K562 (cell line): ENCODE data around the gene LGALS14. TPM values are rescaled to one million over a fixed set of nuclear protein-coding genes. Genes with fewer than 3 reads are reported as not detected.

Source experiments
- ATAC-seq: fragments of 200-7000 bp; cut with Tn5 transposase; 3 replicates; pipeline ENCODE4 v1.9.1; 2020; ENCODE audit warnings: moderate library complexity
- BruUV-seq: library from RNA; stranded (reverse); fragments of 400-500 nt; replicated peaks from 2 replicates; lab custom pipeline; 2021; lab: Mats Ljungman, UMichigan
- CTCF ChIA-PET: fragments of 300-600 bp; formaldehyde crosslinking; extraction: SDS; loops from one replicate; lab custom pipeline; 2021; ENCODE audit warnings: low intra/inter-chr PET ratio; lab: Yijun Ruan, JAX
- POLR2A ChIA-PET: fragments of 300-600, 350-650 bp; sonication (Branson Sonifier 250); formaldehyde crosslinking; extraction: SDS; loops from one replicate; lab custom pipeline; 2021; ENCODE audit warnings: antibody characterized with exemption, inconsistent platforms; lab: Yijun Ruan, JAX
- DNase-seq, 4 experiments: peaks; one replicate each; pipeline versions ENCODE4 v3.0.0 to v3.0.0-alpha.2; 2011 to 2018; ENCODE audit warnings: low spot score in 3 of 4, mixed read lengths in 3 of 4; ENCODE audit errors: extremely low read depth in 1 of 4
- FAIRE-seq: peaks from 2 replicates; lab custom pipeline; 2011; peaks lifted over from hg19 to GRCh38; lab: Jason Lieb, UNC
- H2AFZ ChIP-seq: 2 replicates; pipeline ENCODE4 v1.6.0; 2011; ENCODE audit warnings: low read depth, low read length, control low read depth, inconsistent platforms
- H3K27ac ChIP-seq: fragments of 200-600 bp; 3 replicates; pipeline ENCODE4 v1.8.0; 2011; ENCODE audit warnings: low read depth, mild to moderate bottlenecking, control low read depth, inconsistent platforms, low read length, moderate library complexity, mixed read lengths; ENCODE audit errors: extremely low read depth
- H3K27me3 ChIP-seq, 2 experiments: fragments of 300-600 bp in 1 of 2; 2 replicates in 1 of 2; 3 replicates in 1 of 2; pipeline versions ENCODE4 v1.6.0 to v1.8.0; 2011; ENCODE audit warnings: inconsistent platforms in 2 of 2, low read length in 2 of 2, mild to moderate bottlenecking in 1 of 2, mixed read lengths in 1 of 2, moderate library complexity in 1 of 2; ENCODE audit not compliant: control insufficient read depth in 2 of 2, insufficient read depth in 2 of 2
- H3K36me3 ChIP-seq: fragments of 300-600 bp; 3 replicates; pipeline ENCODE4 v1.8.0; 2011; ENCODE audit warnings: mild to moderate bottlenecking, low read length, inconsistent platforms; ENCODE audit not compliant: control insufficient read depth, insufficient read depth
- H3K4me1 ChIP-seq, 2 experiments: fragments of 200-600 bp in 1 of 2; replicated peaks in 1 of 2; 2 replicates in 1 of 2; 3 replicates in 1 of 2; pipeline versions ENCODE4 v1.5.1 to v1.8.0; 2011; ENCODE audit warnings: inconsistent platforms in 2 of 2, low read length in 2 of 2, mild to moderate bottlenecking in 1 of 2, mixed read lengths in 1 of 2, moderate library complexity in 1 of 2; ENCODE audit not compliant: control insufficient read depth in 2 of 2, insufficient read depth in 2 of 2
- H3K4me2 ChIP-seq: 2 replicates; pipeline ENCODE4 v1.6.1; 2011; ENCODE audit warnings: low read length, control low read depth, inconsistent platforms, mixed read lengths; ENCODE audit not compliant: insufficient read depth
- H3K4me3 ChIP-seq: fragments of 200-600 bp; sonication (generic), shearing (Covaris generic); 2 replicates; pipeline ENCODE4 v1.5.1; 2016; ENCODE audit warnings: control low read depth, inconsistent platforms
- H3K79me2 ChIP-seq: fragments of 200-600 bp; 3 replicates; pipeline ENCODE4 v1.8.0; 2011; ENCODE audit warnings: low read length, inconsistent platforms; ENCODE audit not compliant: control insufficient read depth, insufficient read depth
- H3K9ac ChIP-seq, 2 experiments: 2 replicates each; pipeline versions ENCODE4 v1.6.0 to v1.6.1; 2011; ENCODE audit warnings: low read depth in 2 of 2, low read length in 2 of 2, control low read depth in 1 of 2, inconsistent platforms in 1 of 2, mild to moderate bottlenecking in 1 of 2, mixed read lengths in 1 of 2; ENCODE audit not compliant: insufficient read depth in 1 of 2
- H3K9me1 ChIP-seq: one replicate; pipeline ENCODE4 v1.6.0; 2011; ENCODE audit warnings: inconsistent platforms, mild to moderate bottlenecking, low read length, moderate library complexity; ENCODE audit not compliant: control insufficient read depth, insufficient read depth
- H3K9me3 ChIP-seq: replicated peaks from 2 replicates; pipeline ENCODE4 v1.5.1; 2011; ENCODE audit warnings: low read depth, low read length, inconsistent platforms; ENCODE audit not compliant: control insufficient read depth, insufficient read depth
- H4K20me1 ChIP-seq: replicated peaks from 2 replicates; pipeline ENCODE4 v1.6.1; 2011; ENCODE audit warnings: low read length, inconsistent platforms, mixed read lengths; ENCODE audit not compliant: control insufficient read depth, insufficient read depth
- ASH1L ChIP-seq: fragments of 450-650 bp; IDR thresholded peaks from 2 replicates; pipeline ENCODE4 v1.6.1; 2018; ENCODE audit warnings: borderline replicate concordance, mild to moderate bottlenecking, low read depth; ENCODE audit not compliant: partially characterized antibody
- CEBPG ChIP-seq, 3 experiments: fragments of 200-800 bp in 1 of 3; sonication (Bioruptor generic) in 1 of 3; sonication (generic) in 1 of 3; formaldehyde crosslinking in 1 of 3; IDR thresholded peaks in 2 of 3; conservative IDR thresholded peaks in 1 of 3; 2 replicates each; pipeline versions ENCODE4 v1.6.1 to v1.8.0; 2016 to 2022; ENCODE audit warnings: missing compliant biosample characterization in 2 of 3, missing genetic modification characterization in 2 of 3, mild to moderate bottlenecking in 1 of 3, missing genetic modification reagents in 1 of 3
- DEAF1 ChIP-seq: fragments of 450-650 bp; formaldehyde crosslinking; IDR thresholded peaks from 2 replicates; pipeline ENCODE4 v1.4.0; 2020; ENCODE audit warnings: mild to moderate bottlenecking, moderate library complexity
- DMBX1 ChIP-seq: fragments of 250-450 bp; sonication (Bioruptor Pico); IDR thresholded peaks from 2 replicates; pipeline ENCODE4 v1.8.0; 2022; ENCODE audit warnings: inconsistent platforms, mild to moderate bottlenecking, moderate library complexity, borderline replicate concordance
- FOS ChIP-seq: IDR thresholded peaks from 3 replicates; pipeline ENCODE4 v1.6.1; 2011; ENCODE audit not compliant: insufficient read length; ENCODE audit errors: extremely low read depth
- MIER1 ChIP-seq: fragments of 450-650 bp; IDR thresholded peaks from 2 replicates; pipeline ENCODE4 v1.6.1; 2016; ENCODE audit warnings: antibody characterized with exemption, mild to moderate bottlenecking, low read depth
- NONO ChIP-seq, 2 experiments: fragments of 200-400 bp in 1 of 2; fragments of 450-650 bp in 1 of 2; formaldehyde crosslinking in 1 of 2; IDR thresholded peaks; 2 replicates each; pipeline ENCODE4 v1.6.1; 2017; ENCODE audit warnings: low read depth in 2 of 2, mild to moderate bottlenecking in 2 of 2, moderate library complexity in 2 of 2, low read length in 1 of 2
- SAFB ChIP-seq: fragments of 200-400 bp; formaldehyde crosslinking; IDR thresholded peaks from 2 replicates; pipeline ENCODE4 v1.6.1; 2017; ENCODE audit warnings: low read depth, low read length, borderline replicate concordance
- SETDB1 ChIP-seq: IDR thresholded peaks from one replicate; pipeline ENCODE4 v1.6.1; 2012; ENCODE audit warnings: low read length, control low read depth, inconsistent platforms
- YBX1 ChIP-seq: fragments of 450-650 bp; IDR thresholded peaks from 2 replicates; pipeline ENCODE4 v1.7.1; 2016; ENCODE audit warnings: mild to moderate bottlenecking
- ZNF146 ChIP-seq: IDR thresholded peaks from one replicate; pipeline ENCODE4 v1.6.1; 2018; ENCODE audit warnings: missing compliant biosample characterization; ENCODE audit not compliant: unreplicated experiment
- ZNF212 ChIP-seq: fragments of 450-650 bp; formaldehyde crosslinking; IDR thresholded peaks from 2 replicates; pipeline ENCODE4 v1.4.0; 2020; ENCODE audit warnings: mild to moderate bottlenecking
- WGBS: fragments of 100-300 bp; shearing (Covaris generic); methylation state at CpG from one replicate; pipeline ENCODE4 v1.1.6; 2016; ENCODE audit warnings: low coverage, mixed read lengths; ENCODE audit not compliant: insufficient coverage; ENCODE audit errors: missing lambda C conversion rate; 5-methylcytosine and 5-hydroxymethylcytosine counted together
- in situ Hi-C: fragments of 300-500 bp; cut with MboI; formaldehyde crosslinking; loops from 4 replicates; pipeline ENCODE4 v1.15.0; 2018; ENCODE audit warnings: inconsistent platforms, mixed read lengths
- intact Hi-C: fragments of 100-400 bp; cut with micrococcal nuclease; formaldehyde crosslinking; loops from 2 replicates; pipeline ENCODE4 v1.14.2; 2022
- polyA plus RNA-seq, 8 experiments: library from polyadenylated mRNA; depleted of rRNA in 4 of 8; stranded (reverse) in 5 of 8; unstranded in 3 of 8; fragments of >200 nt; fragmentation: Nextera tagmentation in 2 of 8; fragmentation: Illumina TruSeq in 1 of 8; extraction: Ambion mirVana in 2 of 8; extraction: Trizol in 1 of 8; gene quantifications; 2 replicates each; pipeline versions ENCODE4 v1.2.1 to v1.2.3, GENCODE V29; 2011 to 2014; ENCODE audit warnings: inconsistent platforms in 1 of 8, missing spikeins in 1 of 8
- total RNA-seq, 7 experiments: library from RNA; depleted of rRNA in 6 of 7; stranded (reverse); fragments of >200 nt in 6 of 7; fragmentation: Illumina TruSeq in 2 of 7; extraction: Trizol in 2 of 7; gene quantifications; 2 replicates each; pipeline versions ENCODE4 v1.2.1 to v1.2.3, GENCODE V29; 2011 to 2021; ENCODE audit warnings: low replicate concordance in 1 of 7
- TF ChIP-seq, protein P1 (sequence below): sonication (generic); formaldehyde crosslinking; IDR thresholded peaks from 2 replicates; pipeline ENCODE4 v1.8.0; 2022; ENCODE audit warnings: missing genetic modification reagents, mild to moderate bottlenecking, moderate library complexity, borderline replicate concordance
- TF ChIP-seq, protein P2 (sequence below): sonication (generic); formaldehyde crosslinking; IDR thresholded peaks from 2 replicates; pipeline ENCODE4 v1.8.0; 2023; ENCODE audit warnings: missing genetic modification reagents, mild to moderate bottlenecking, borderline replicate concordance

LGALS14 gene
- total and polyA plus RNA-seq, 9 of the 15 experiments (the other 6 are each of a cell fraction or from before 2014, with no cell fraction given), result not detected

DNA sequence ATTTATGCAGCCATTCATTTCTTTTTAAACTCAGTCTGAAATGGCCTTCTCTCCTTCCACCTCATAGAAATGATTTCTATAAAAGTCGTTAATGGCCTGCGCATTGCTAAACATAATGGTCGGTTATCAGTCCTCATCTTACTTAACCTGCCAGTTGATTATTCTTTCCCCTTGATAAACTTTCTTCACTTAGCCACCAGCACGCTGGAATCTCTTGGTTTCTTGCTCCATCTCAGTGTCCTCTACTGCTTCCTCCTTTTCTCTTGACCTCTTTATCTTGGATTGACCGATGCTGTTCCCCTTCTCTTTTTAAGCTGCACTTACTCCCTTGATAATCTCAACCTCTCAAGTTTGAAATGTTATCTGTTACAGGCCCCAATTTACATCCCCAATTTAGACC lies 45.7 kb downstream of the LGALS14 start:
- in situ Hi-C loops, result no loop called here

More for the DNA sequence above, 45.7 kb downstream of the LGALS14 start:
- ChIA-PET CTCF (no interaction called here), POLR2A (no interaction called here)
- no peaks in the 10 kb centered on the region for H3K79me2 ChIP-seq
- no peaks in the 10 kb centered on the region for H3K9me3 ChIP-seq
- intact Hi-C loops, result no loop called here
- no peaks in the 10 kb centered on the region for H3K4me1 ChIP-seq
- DNase-seq, result no peak
- TF ChIP-seq, protein P1, sequence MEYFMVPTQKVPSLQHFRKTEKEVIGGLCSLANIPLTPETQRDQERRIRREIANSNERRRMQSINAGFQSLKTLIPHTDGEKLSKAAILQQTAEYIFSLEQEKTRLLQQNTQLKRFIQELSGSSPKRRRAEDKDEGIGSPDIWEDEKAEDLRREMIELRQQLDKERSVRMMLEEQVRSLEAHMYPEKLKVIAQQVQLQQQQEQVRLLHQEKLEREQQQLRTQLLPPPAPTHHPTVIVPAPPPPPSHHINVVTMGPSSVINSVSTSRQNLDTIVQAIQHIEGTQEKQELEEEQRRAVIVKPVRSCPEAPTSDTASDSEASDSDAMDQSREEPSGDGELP (CRISPR knock-in tag), result no peak
- TF ChIP-seq, protein P2, sequence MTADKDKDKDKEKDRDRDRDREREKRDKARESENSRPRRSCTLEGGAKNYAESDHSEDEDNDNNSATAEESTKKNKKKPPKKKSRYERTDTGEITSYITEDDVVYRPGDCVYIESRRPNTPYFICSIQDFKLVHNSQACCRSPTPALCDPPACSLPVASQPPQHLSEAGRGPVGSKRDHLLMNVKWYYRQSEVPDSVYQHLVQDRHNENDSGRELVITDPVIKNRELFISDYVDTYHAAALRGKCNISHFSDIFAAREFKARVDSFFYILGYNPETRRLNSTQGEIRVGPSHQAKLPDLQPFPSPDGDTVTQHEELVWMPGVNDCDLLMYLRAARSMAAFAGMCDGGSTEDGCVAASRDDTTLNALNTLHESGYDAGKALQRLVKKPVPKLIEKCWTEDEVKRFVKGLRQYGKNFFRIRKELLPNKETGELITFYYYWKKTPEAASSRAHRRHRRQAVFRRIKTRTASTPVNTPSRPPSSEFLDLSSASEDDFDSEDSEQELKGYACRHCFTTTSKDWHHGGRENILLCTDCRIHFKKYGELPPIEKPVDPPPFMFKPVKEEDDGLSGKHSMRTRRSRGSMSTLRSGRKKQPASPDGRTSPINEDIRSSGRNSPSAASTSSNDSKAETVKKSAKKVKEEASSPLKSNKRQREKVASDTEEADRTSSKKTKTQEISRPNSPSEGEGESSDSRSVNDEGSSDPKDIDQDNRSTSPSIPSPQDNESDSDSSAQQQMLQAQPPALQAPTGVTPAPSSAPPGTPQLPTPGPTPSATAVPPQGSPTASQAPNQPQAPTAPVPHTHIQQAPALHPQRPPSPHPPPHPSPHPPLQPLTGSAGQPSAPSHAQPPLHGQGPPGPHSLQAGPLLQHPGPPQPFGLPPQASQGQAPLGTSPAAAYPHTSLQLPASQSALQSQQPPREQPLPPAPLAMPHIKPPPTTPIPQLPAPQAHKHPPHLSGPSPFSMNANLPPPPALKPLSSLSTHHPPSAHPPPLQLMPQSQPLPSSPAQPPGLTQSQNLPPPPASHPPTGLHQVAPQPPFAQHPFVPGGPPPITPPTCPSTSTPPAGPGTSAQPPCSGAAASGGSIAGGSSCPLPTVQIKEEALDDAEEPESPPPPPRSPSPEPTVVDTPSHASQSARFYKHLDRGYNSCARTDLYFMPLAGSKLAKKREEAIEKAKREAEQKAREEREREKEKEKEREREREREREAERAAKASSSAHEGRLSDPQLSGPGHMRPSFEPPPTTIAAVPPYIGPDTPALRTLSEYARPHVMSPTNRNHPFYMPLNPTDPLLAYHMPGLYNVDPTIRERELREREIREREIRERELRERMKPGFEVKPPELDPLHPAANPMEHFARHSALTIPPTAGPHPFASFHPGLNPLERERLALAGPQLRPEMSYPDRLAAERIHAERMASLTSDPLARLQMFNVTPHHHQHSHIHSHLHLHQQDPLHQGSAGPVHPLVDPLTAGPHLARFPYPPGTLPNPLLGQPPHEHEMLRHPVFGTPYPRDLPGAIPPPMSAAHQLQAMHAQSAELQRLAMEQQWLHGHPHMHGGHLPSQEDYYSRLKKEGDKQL (CRISPR knock-in tag), result no peak
- no peak for TF ChIP-seq ZNF212
- no peak for TF ChIP-seq SETDB1
- no peak for TF ChIP-seq DMBX1
- TF ChIP-seq YBX1, result no peak
- TF ChIP-seq SAFB, result no peak
- TF ChIP-seq ZNF146, result no peak
- no peak for TF ChIP-seq DEAF1 (CRISPR knock-in tag)
- no peak for TF ChIP-seq MIER1
- no peak for TF ChIP-seq CEBPG (CRISPR knock-in tag; IDR thresholded peaks at IDR 0.05)
- no peak for TF ChIP-seq CEBPG (tag; conservative IDR thresholded peaks at IDR 0.05 in 1 of 2, IDR thresholded peaks at IDR 0.05 in 1 of 2)
- TF ChIP-seq FOS, result no peak
- TF ChIP-seq ASH1L, result no peak
- no peak for TF ChIP-seq NONO (IDR thresholded peaks at IDR 0.05; ENCODE audit: low read depth in 2 of 2, low read length in 1 of 2)
- no peak for FAIRE-seq
- H3K9me1 ChIP-seq, result no peaks in the 10 kb centered on the region
- WGBS, result 5% methylated on average over 5 of the region's 5 CpGs
- peaks cover 0 to 5% of the 10 kb centered on the region in 2 experiments; a peak in 3 of 5 replicates for H3K27me3 ChIP-seq
- no peaks in the 10 kb centered on the region for H3K36me3 ChIP-seq
- ATAC-seq, result no peak
- no peak overlapping the region for H3K9ac ChIP-seq
- no peak overlapping the region for H3K4me2 ChIP-seq
- H3K27ac ChIP-seq, result no peak overlapping the region
- no peaks in the 10 kb centered on the region for H4K20me1 ChIP-seq
- H3K4me3 ChIP-seq, result no peak overlapping the region
- no peak overlapping the region for H2AFZ ChIP-seq
- BruUV-seq, result no TSS peak
